Stomach (tissue), 9 donors: ENCODE results near the gene MCM3AP. TPM values are rescaled to one million over a fixed set of nuclear protein-coding genes. Genes with fewer than 3 reads are reported as not detected.

ENCODE experiments used
- DNase-seq, 2 donors: peaks; one replicate each; pipeline versions ENCODE4 v3.0.0 to v3.0.0-alpha.2; 2013 to 2019
- H3K27ac ChIP-seq, 5 donors: fragments of 200-600 bp in 4 of 5; sonication (generic) in 4 of 5; one replicate each; pipeline ENCODE4 v1.5.1; 2013 to 2019; ENCODE audit warnings: mild to moderate bottlenecking in 1 of 5, moderate library complexity in 1 of 5
- H3K27me3 ChIP-seq, 3 donors: fragments of 200-600 bp; sonication (generic); one replicate each; pipeline ENCODE4 v1.5.1; 2017 to 2019; ENCODE audit warnings: mixed run types in 1 of 3
- H3K36me3 ChIP-seq, 4 donors: fragments of 200-600 bp; sonication (generic); 1 replicate in 3 of 4; 2 replicates in 1 of 4; pipeline ENCODE4 v1.5.1; 2016 to 2019
- H3K4me1 ChIP-seq, 4 donors: fragments of 200-600 bp; sonication (generic); one replicate each; pipeline ENCODE4 v1.5.1; 2016 to 2019
- H3K4me3 ChIP-seq, 4 donors: fragments of 200-600 bp; sonication (generic) in 3 of 4; one replicate each; pipeline ENCODE4 v1.5.1; 2016 to 2019; ENCODE audit warnings: mild to moderate bottlenecking in 1 of 4
- H3K9me3 ChIP-seq, 4 donors: fragments of 200-600 bp; sonication (generic); one replicate each; pipeline ENCODE4 v1.5.1; 2016 to 2019
- EP300 ChIP-seq: sonication (generic); formaldehyde crosslinking; IDR thresholded peaks from one replicate; pipeline ENCODE4 v1.6.1; 2017; ENCODE audit warnings: antibody characterized with exemption
- POLR2A ChIP-seq, 4 donors: fragments of 450-650 bp; IDR thresholded peaks; one replicate each; pipeline ENCODE4 v1.6.1; 2016; ENCODE audit warnings: antibody characterized with exemption in 4 of 4, control low read depth in 2 of 4, mild to moderate bottlenecking in 1 of 4, moderate library complexity in 1 of 4
- POLR2AphosphoS5 ChIP-seq, 3 donors: sonication (generic); formaldehyde crosslinking; IDR thresholded peaks; one replicate each; pipeline ENCODE4 v1.6.1; 2016; ENCODE audit warnings: antibody characterized with exemption in 3 of 3
- WGBS, 5 donors: extraction: QIAGEN DNeasy Blood & Tissue Kit in 3 of 5; methylation state at CpG; one replicate each; pipeline versions ENCODE4 v1.1.5 to v1.1.7; 2013 to 2018; 5-methylcytosine and 5-hydroxymethylcytosine counted together
- intact Hi-C: fragments of 100-400 bp; cut with DNase I; formaldehyde crosslinking; loops from one replicate; pipeline ENCODE4 v1.15.1; 2023; ENCODE audit warnings: low total_unique reads
- polyA plus RNA-seq, 3 donors: library from polyadenylated mRNA; stranded (reverse); fragments of 200-250 nt; gene quantifications; one replicate each; pipeline ENCODE4 v1.2.3, GENCODE V29; 2013
- total RNA-seq, 5 donors: library from RNA; depleted of rRNA; stranded (reverse); fragments of >200 nt; gene quantifications; one replicate each; pipeline versions ENCODE4 v1.1.0 to v1.2.3, GENCODE V29; 2014 to 2016
- TF ChIP-seq, protein P1 (sequence below), 7 experiments: fragments of 450-650 bp in 4 of 7; fragments of 200-600 bp in 3 of 7; sonication (generic) in 3 of 7; IDR thresholded peaks; one replicate each; pipeline ENCODE4 v1.5.1; 2016 to 2019; ENCODE audit warnings: antibody characterized with exemption in 7 of 7, control low read depth in 2 of 7, mild to moderate bottlenecking in 1 of 7
- donor health status: healthy with polysubstance abuse.
- donor health status: Bipolar disorder and iron deficiency.
- donor health status: healthy.

MCM3AP gene
- total and polyA plus RNA-seq, 8 donors: 18.9 to 555 (median 57.4) TPM

DNA sequence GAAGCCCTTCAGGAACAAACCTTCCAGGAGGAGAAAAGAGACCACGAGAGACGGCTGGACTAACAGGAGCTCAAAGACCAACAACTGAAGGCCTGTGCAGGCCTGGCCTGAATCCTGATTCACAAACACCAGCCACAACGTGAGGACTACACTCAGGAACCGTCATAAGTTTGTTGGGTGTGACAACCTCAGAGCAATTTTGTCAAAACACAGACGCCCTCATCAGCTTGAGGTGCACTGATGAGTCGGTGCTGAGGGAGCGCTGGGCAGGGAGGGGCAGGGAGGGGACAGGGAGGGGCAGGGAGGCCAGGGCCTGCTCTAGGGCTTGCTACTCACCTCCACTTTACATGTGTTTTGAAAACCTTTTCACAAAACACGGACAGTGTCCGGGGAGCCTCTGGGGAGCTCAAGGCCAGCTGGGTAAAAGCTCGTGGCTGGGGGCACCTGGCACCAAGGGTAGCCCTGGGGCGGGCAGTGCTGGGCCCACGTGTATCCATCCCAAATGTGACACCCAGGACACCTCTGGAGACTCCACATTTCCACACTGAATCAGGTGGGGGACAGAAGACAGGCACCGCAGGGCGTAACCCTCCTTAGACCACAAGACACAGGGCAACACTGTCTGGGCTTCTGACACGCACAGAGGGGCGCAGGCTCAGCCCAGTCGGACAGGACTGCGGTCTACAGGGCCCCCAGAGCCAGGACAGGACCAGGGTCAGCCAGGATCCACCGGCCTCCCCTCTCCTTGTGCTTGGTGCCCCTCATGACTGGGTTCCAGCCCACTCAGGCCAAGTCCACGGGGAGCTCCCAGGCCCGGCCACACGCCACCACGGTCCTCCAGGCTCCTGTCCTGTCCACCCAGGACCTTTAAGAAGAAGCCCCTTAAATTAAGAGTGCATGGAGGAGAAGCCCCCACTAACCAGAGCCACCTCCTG lies 73.4 kb downstream of the MCM3AP start:
- WGBS, 5 donors: 84 to 90% (median 89%) methylated on average over 20 to 23 of the region's 23 CpGs
- intact Hi-C loops: no loop called here

DNA sequence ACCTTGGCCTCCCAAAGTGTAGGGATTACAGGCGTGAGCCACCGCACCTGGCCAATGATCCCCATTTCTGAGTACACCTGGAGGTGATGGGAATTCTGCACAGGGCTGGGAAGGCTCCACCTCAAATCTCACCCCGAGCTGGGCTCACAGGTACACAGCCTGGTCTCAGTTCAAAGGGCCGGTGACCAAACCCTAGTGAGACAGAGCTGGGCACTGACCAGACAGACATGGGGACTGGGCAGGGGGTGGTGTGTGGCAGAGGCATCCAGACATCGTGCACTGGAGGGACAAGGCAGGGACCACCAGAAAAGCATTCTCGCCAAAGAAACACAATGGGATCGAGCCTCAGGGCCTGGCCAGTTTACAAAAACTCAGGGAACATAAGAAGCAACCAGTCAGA lies 74.0 kb downstream of the MCM3AP start:
- Histone ChIP-seq H3K4me1 (no peaks in the 10 kb centered on the region), H3K9me3 (no peaks in the 10 kb centered on the region), H3K27me3 (no peaks in the 10 kb centered on the region), H3K27ac (no peak overlapping the region), H3K36me3 (peaks cover 48 to 100% (median 98%) of the 10 kb centered on the region in 4 donors), H3K4me3 (no peak overlapping the region)
- DNase-seq: no peak
- TF ChIP-seq EP300 (no peak), POLR2A (IDR thresholded peaks at IDR 0.05) (no peak), POLR2AphosphoS5 (IDR thresholded peaks at IDR 0.05) (no peak)
- TF ChIP-seq, protein P1, sequence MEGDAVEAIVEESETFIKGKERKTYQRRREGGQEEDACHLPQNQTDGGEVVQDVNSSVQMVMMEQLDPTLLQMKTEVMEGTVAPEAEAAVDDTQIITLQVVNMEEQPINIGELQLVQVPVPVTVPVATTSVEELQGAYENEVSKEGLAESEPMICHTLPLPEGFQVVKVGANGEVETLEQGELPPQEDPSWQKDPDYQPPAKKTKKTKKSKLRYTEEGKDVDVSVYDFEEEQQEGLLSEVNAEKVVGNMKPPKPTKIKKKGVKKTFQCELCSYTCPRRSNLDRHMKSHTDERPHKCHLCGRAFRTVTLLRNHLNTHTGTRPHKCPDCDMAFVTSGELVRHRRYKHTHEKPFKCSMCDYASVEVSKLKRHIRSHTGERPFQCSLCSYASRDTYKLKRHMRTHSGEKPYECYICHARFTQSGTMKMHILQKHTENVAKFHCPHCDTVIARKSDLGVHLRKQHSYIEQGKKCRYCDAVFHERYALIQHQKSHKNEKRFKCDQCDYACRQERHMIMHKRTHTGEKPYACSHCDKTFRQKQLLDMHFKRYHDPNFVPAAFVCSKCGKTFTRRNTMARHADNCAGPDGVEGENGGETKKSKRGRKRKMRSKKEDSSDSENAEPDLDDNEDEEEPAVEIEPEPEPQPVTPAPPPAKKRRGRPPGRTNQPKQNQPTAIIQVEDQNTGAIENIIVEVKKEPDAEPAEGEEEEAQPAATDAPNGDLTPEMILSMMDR (IDR thresholded peaks at IDR 0.05): no peak
- 90 to 96% (median 95%) methylated on average over 7 of the region's 7 CpGs for WGBS, 5 donors
- intact Hi-C loops: no loop called here

More for the DNA sequence above, 73.4 kb downstream of the MCM3AP start:
- DNase-seq: no peak
- no peaks in the 10 kb centered on the region for H3K27me3 ChIP-seq
- TF ChIP-seq POLR2A (IDR thresholded peaks at IDR 0.05) (no peak), EP300 (no peak)
- no peak overlapping the region for H3K4me3 ChIP-seq
- no peaks in the 10 kb centered on the region for H3K9me3 ChIP-seq
- H3K27ac ChIP-seq: no peak overlapping the region
- peaks cover 44 to 100% (median 96%) of the 10 kb centered on the region in 4 donors for H3K36me3 ChIP-seq
- H3K4me1 ChIP-seq: no peaks in the 10 kb centered on the region

DNA sequence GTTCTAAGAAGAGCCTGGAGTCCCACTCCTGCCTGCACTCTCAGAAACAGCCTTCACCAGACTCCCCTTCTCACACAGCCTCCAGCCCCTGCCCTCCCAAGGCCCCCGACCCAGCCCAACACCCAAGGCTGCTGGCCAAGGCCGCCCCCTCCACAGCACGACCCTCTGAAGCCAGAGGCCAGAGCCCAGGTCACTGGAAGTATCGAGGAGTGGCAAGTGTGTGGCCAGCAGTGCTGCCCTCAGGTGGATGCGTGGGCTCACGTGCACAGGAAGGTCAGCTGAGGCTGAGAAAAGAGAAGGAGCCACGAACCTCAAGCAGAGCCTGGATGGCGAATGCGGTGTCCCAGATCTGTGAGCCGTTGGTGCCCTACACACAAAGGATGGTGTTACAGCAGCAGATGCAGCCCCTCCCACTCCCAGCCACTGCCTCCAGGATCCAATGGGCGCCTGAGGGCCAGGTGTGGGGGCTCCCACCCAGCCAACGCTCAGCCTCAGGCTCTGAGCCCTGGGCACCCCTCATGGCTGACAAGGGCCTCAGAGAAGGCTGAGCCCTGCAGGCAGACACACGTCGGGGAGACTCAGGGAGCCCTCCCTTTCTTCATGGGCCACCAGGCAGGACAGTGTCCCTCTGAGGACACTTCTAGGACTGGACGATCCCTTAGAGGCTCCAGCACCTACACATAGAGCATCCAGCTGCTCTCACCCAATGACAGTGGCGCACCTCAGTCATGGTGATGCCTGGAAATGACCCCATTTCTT lies 74.9 kb downstream of the MCM3AP start:
- Histone ChIP-seq H3K36me3 (peaks cover 51 to 100% (median 98%) of the 10 kb centered on the region in 4 donors), H3K27me3 (no peaks in the 10 kb centered on the region), H3K27ac (no peak overlapping the region), H3K4me1 (no peaks in the 10 kb centered on the region), H3K9me3 (no peaks in the 10 kb centered on the region), H3K4me3 (no peak overlapping the region)
- WGBS, 5 donors: 87 to 92% (median 90%) methylated on average over 11 to 16 of the region's 16 CpGs
- no peak for DNase-seq
- TF ChIP-seq POLR2A (IDR thresholded peaks at IDR 0.05): no peak
- intact Hi-C loops: no loop called here

DNA sequence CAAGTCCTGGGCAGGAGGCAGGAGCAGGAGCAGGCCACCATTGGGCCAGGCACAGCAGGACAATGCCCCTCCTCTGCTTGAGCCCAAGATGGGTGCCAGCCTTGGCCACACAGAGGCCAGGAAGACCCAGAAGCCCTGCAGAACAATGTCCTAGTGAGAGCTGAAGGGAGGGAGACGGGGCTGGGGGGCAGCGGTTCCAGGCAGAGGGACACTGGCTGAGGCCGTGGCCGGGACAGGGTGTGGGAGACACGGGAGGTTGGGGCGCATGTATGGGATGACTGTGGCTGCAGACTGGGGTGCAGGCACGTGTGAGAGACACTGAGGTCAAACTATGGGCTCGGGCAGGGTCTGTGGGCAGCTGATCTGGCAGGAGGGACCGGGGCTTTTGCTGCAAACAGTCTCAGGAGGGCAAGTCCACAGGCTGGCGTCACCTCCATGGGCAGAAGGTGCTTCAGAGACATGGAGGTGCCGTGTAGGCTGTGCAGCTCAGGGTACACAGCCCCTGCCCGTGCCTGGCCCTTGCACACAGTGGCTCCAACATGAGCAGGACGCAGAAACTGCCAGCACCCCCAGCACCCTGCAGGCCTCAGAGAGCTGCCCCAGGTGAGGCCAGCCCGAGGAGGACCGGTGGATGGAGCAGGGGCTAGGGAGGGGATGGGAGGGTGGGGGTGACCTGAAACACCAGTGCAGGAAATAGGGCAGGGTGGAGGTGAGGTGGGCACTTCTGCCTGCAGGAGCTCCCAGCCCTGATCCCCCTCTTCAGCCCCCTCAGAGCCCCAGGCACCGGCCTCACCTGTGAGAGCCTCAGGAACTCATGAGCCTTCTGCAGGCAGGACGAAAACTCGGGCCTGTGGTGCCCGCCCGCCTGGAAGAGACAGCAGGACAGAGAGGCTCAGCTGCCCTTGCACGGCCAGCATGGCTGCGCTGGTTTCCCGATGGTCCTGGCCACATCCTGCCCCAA lies 76.4 kb downstream of the MCM3AP start:
- H3K4me1 ChIP-seq: no peaks in the 10 kb centered on the region
- H3K27ac ChIP-seq: no peak overlapping the region
- no peak for TF ChIP-seq POLR2AphosphoS5 (IDR thresholded peaks at IDR 0.05)
- no peak for TF ChIP-seq POLR2A (IDR thresholded peaks at IDR 0.05)
- no peak for TF ChIP-seq EP300
- TF ChIP-seq, protein P1 (IDR thresholded peaks at IDR 0.05): no peak
- intact Hi-C loops: no loop called here
- 89 to 95% (median 92%) methylated on average over 23 of the region's 23 CpGs for WGBS, 5 donors
- no peak for DNase-seq
- peaks cover 52 to 100% (median 98%) of the 10 kb centered on the region in 4 donors for H3K36me3 ChIP-seq
- H3K27me3 ChIP-seq: no peaks in the 10 kb centered on the region
- H3K4me3 ChIP-seq: no peak overlapping the region
- H3K9me3 ChIP-seq: no peaks in the 10 kb centered on the region
